ENCODE data around the gene ATP5F1A. TPM values are rescaled to one million over a fixed set of nuclear protein-coding genes. Genes with fewer than 3 reads are reported as not detected.

Gene ATP5F1A
- total RNA-seq, 1 experiment from 2014 or later: 349 TPM

DNA sequence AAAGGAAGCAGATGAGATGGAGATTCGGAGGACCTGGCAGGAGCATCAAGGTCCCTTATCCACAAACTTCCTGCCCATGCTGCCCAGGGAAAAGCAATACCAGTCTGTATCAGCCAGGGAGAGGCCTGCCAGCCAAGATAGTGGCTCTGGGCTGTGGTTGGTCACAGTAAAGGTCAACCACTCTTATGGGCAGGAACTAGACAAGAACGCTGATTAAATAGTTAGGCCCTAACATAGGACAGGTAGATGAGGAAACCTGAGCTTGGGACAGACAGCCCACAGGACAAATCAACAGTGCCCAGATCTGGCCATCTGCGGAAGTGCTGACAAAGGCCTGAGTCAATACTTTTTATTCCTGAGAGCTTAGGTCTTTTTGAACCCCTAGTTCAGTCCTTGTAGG is 36.7 kb downstream of the ATP5F1A start:
- CTCF ChIA-PET: interaction anchor here (0.5 to 0.6 kb wide), 2 partner anchors 88 to 140 kb away, joined by 3 to 6 read pairs; no protein-coding TSS in a partner anchor

GRCh38 chr18:46060359-46060841 is 37.7 kb downstream of the ATP5F1A start:
- Mint-ChIP-seq H3K27ac (ENCODE audit: unreplicated experiment) (no peak overlapping the region), H3K4me1 (ENCODE audit: low read depth, unreplicated experiment) (no peaks in the 10 kb centered on the region), H3K4me3 (ENCODE audit: unreplicated experiment) (no peak overlapping the region), H3K9me3 (ENCODE audit: unreplicated experiment) (no peaks in the 10 kb centered on the region), H3K27me3 (ENCODE audit: insufficient read depth, unreplicated experiment) (no peaks in the 10 kb centered on the region), H3K36me3 (ENCODE audit: insufficient read depth, unreplicated experiment) (no peaks in the 10 kb centered on the region)
- H3K9me3 ChIP-seq: no peaks in the 10 kb centered on the region
- H3K4me3 ChIP-seq (ENCODE audit: low read depth, low read length): no peak overlapping the region
- no peaks in the 10 kb centered on the region for H3K27me3 ChIP-seq (replicated peaks; ENCODE audit: control insufficient read depth, insufficient read depth, low read length)
- POLR2A ChIA-PET: no interaction called here
- no peaks in the 10 kb centered on the region for H3K36me3 ChIP-seq (ENCODE audit: control insufficient read depth, insufficient read depth, low read length)
- intact Hi-C loops (cut with micrococcal nuclease; ENCODE audit: unreplicated experiment): no loop called here
- no TSS peak for BruUV-seq (replicated peaks)
- H3K4me1 ChIP-seq: no peaks in the 10 kb centered on the region
- no peak for TF ChIP-seq CTCF (IDR thresholded peaks at IDR 0.05; ENCODE audit: insufficient read depth in 1 of 2, low read depth in 1 of 2, low read length in 1 of 2, severe bottlenecking in 1 of 2, unreplicated experiment in 1 of 2)
- CTCF ChIA-PET: no interaction called here
- no peak for DNase-seq

More for the DNA sequence above, 36.7 kb downstream of the ATP5F1A start:
- no peaks in the 10 kb centered on the region for H3K4me1 ChIP-seq
- Mint-ChIP-seq H3K27ac (ENCODE audit: unreplicated experiment) (no peak overlapping the region), H3K4me1 (ENCODE audit: low read depth, unreplicated experiment) (no peaks in the 10 kb centered on the region), H3K36me3 (ENCODE audit: insufficient read depth, unreplicated experiment) (no peaks in the 10 kb centered on the region), H3K27me3 (ENCODE audit: insufficient read depth, unreplicated experiment) (no peaks in the 10 kb centered on the region), H3K4me3 (ENCODE audit: unreplicated experiment) (no peak overlapping the region), H3K9me3 (ENCODE audit: unreplicated experiment) (no peaks in the 10 kb centered on the region)
- intact Hi-C loops (cut with micrococcal nuclease; ENCODE audit: unreplicated experiment): no loop called here
- no TSS peak for BruUV-seq (replicated peaks)
- H3K27me3 ChIP-seq (replicated peaks; ENCODE audit: control insufficient read depth, insufficient read depth, low read length): no peaks in the 10 kb centered on the region
- H3K4me3 ChIP-seq (ENCODE audit: low read depth, low read length): no peak overlapping the region
- H3K9me3 ChIP-seq: no peaks in the 10 kb centered on the region
- DNase-seq: no peak
- POLR2A ChIA-PET: no interaction called here
- TF ChIP-seq CTCF (IDR thresholded peaks at IDR 0.05; ENCODE audit: insufficient read depth in 1 of 2, low read depth in 1 of 2, low read length in 1 of 2, severe bottlenecking in 1 of 2, unreplicated experiment in 1 of 2): no peak
- H3K36me3 ChIP-seq (ENCODE audit: control insufficient read depth, insufficient read depth, low read length): no peaks in the 10 kb centered on the region

- intact Hi-C loops (cut with micrococcal nuclease; ENCODE audit: unreplicated experiment): no loop called here
- H3K4me1 ChIP-seq: peaks cover 16% of the 10 kb centered on the region
- TF ChIP-seq CTCF (IDR thresholded peaks at IDR 0.05; ENCODE audit: insufficient read depth in 1 of 2, low read depth in 1 of 2, low read length in 1 of 2, severe bottlenecking in 1 of 2, unreplicated experiment in 1 of 2): no peak
- Mint-ChIP-seq H3K36me3 (ENCODE audit: insufficient read depth, unreplicated experiment) (no peaks in the 10 kb centered on the region), H3K9me3 (ENCODE audit: unreplicated experiment) (no peaks in the 10 kb centered on the region), H3K4me1 (ENCODE audit: low read depth, unreplicated experiment) (peaks cover 12% of the 10 kb centered on the region), H3K27me3 (ENCODE audit: insufficient read depth, unreplicated experiment) (no peaks in the 10 kb centered on the region), H3K27ac (ENCODE audit: unreplicated experiment) (no peak overlapping the region), H3K4me3 (ENCODE audit: unreplicated experiment) (no peak overlapping the region)
- no TSS peak for BruUV-seq (replicated peaks)
- H3K9me3 ChIP-seq: no peaks in the 10 kb centered on the region
- CTCF ChIA-PET: no interaction called here
- POLR2A ChIA-PET: no interaction called here
- H3K36me3 ChIP-seq (ENCODE audit: control insufficient read depth, insufficient read depth, low read length): no peaks in the 10 kb centered on the region
- DNase-seq: no peak
- H3K27me3 ChIP-seq (replicated peaks; ENCODE audit: control insufficient read depth, insufficient read depth, low read length): no peaks in the 10 kb centered on the region
- no peak overlapping the region for H3K4me3 ChIP-seq (ENCODE audit: low read depth, low read length)
These were observed 42.3 kb downstream of the ATP5F1A start for GRCh38 chr18:46055838-46056230.
